CD14-positive monocyte (primary cell): ENCODE results near the gene RAB40B. TPM values are rescaled to one million over a fixed set of nuclear protein-coding genes. Genes with fewer than 3 reads are reported as not detected.

Experiments
- DNase-seq, 3 donors: peaks; one replicate each; pipeline ENCODE4 v3.0.0-alpha.2; 2011 to 2022
- H2AFZ ChIP-seq: 2 replicates; pipeline ENCODE4 v1.6.0; 2012; ENCODE audit warnings: mild to moderate bottlenecking, low read depth, low read length, inconsistent platforms; ENCODE audit not compliant: insufficient read depth, poor library complexity, severe bottlenecking
- H3K27ac ChIP-seq, 2 donors: 1 replicate in 1 of 2; 2 replicates in 1 of 2; pipeline ENCODE4 v1.5.1; 2012 to 2013; ENCODE audit warnings: low read length in 2 of 2, control low read depth in 1 of 2, inconsistent platforms in 1 of 2, low read depth in 1 of 2, mild to moderate bottlenecking in 1 of 2
- H3K27me3 ChIP-seq, 2 donors: one replicate each; pipeline versions ENCODE4 v1.6.0 to v1.6.1; 2011 to 2013; ENCODE audit warnings: low read length in 2 of 2; ENCODE audit not compliant: control insufficient read depth in 2 of 2, insufficient read depth in 2 of 2
- H3K36me3 ChIP-seq, 2 donors: replicated peaks in 1 of 2; 1 replicate in 1 of 2; 2 replicates in 1 of 2; pipeline versions ENCODE4 v1.5.1 to v1.6.1; 2012 to 2013; ENCODE audit warnings: low read length in 2 of 2, control low read depth in 1 of 2, inconsistent platforms in 1 of 2, mild to moderate bottlenecking in 1 of 2; ENCODE audit not compliant: insufficient read depth in 2 of 2, control insufficient read depth in 1 of 2
- H3K4me1 ChIP-seq, 2 donors: 1 replicate in 1 of 2; 2 replicates in 1 of 2; pipeline versions ENCODE4 v1.5.1 to v1.6.1; 2012 to 2013; ENCODE audit warnings: low read length in 2 of 2, control low read depth in 1 of 2, inconsistent platforms in 1 of 2, mild to moderate bottlenecking in 1 of 2, moderate library complexity in 1 of 2; ENCODE audit not compliant: insufficient read depth in 2 of 2, control insufficient read depth in 1 of 2
- H3K4me2 ChIP-seq: replicated peaks from 2 replicates; pipeline ENCODE3; 2012; ENCODE audit warnings: low read length, moderate library complexity, mild to moderate bottlenecking; ENCODE audit not compliant: poor library complexity, severe bottlenecking; ENCODE audit errors: extremely low read depth
- H3K4me3 ChIP-seq, 3 experiments: fragments of 200-600 bp in 1 of 3; sonication (generic) in 1 of 3; replicated peaks in 1 of 3; 1 replicate in 2 of 3; 2 replicates in 1 of 3; pipeline ENCODE4 v1.5.1; 2011 to 2013; ENCODE audit warnings: low read length in 3 of 3, mild to moderate bottlenecking in 3 of 3, control low read depth in 2 of 3, low read depth in 2 of 3, inconsistent platforms in 1 of 3, moderate library complexity in 1 of 3
- H3K79me2 ChIP-seq: 2 replicates; pipeline ENCODE4 v1.6.0; 2012; ENCODE audit warnings: mild to moderate bottlenecking, control low read depth, inconsistent platforms, low read length, moderate library complexity; ENCODE audit not compliant: insufficient read depth
- H3K9ac ChIP-seq: 2 replicates; pipeline ENCODE4 v1.6.0; 2017; ENCODE audit warnings: low read length, mild to moderate bottlenecking; ENCODE audit not compliant: insufficient read depth, poor library complexity, severe bottlenecking
- H3K9me3 ChIP-seq, 2 donors: replicated peaks in 1 of 2; 1 replicate in 1 of 2; 2 replicates in 1 of 2; pipeline versions ENCODE4 v1.5.1 to v1.6.1; 2012 to 2013; ENCODE audit warnings: low read length in 2 of 2, control low read depth in 1 of 2; ENCODE audit not compliant: control insufficient read depth in 1 of 2, insufficient read depth in 1 of 2
- H4K20me1 ChIP-seq: 2 replicates; pipeline ENCODE4 v1.6.0; 2012; ENCODE audit warnings: mild to moderate bottlenecking, low read length, control low read depth, moderate library complexity; ENCODE audit not compliant: insufficient read depth
- H3K27ac Mint-ChIP-seq, 7 donors: one replicate each; pipeline ENCODE4 v1.8.0; 2020; ENCODE audit warnings: mild to moderate bottlenecking in 7 of 7, mixed read lengths in 7 of 7, moderate library complexity in 6 of 7, inconsistent platforms in 2 of 7
- H3K27me3 Mint-ChIP-seq, 3 donors: one replicate each; pipeline ENCODE4 v1.8.0; 2021 to 2022; ENCODE audit warnings: low read depth in 3 of 3, mild to moderate bottlenecking in 3 of 3, mixed read lengths in 3 of 3, moderate library complexity in 3 of 3, inconsistent platforms in 1 of 3
- H3K36me3 Mint-ChIP-seq, 2 donors: one replicate each; pipeline ENCODE4 v1.8.0; 2020; ENCODE audit warnings: mixed read lengths in 2 of 2, inconsistent platforms in 1 of 2, mild to moderate bottlenecking in 1 of 2
- H3K4me1 Mint-ChIP-seq: one replicate; pipeline ENCODE4 v1.8.0; 2020; ENCODE audit warnings: mild to moderate bottlenecking, mixed read lengths
- H3K4me3 Mint-ChIP-seq, 2 donors: one replicate each; pipeline ENCODE4 v1.8.0; 2020; ENCODE audit warnings: mild to moderate bottlenecking in 2 of 2, mixed read lengths in 2 of 2, moderate library complexity in 1 of 2
- H3K9me3 Mint-ChIP-seq, 7 donors: one replicate each; pipeline ENCODE4 v1.8.0; 2020 to 2022; ENCODE audit warnings: mixed read lengths in 7 of 7, mild to moderate bottlenecking in 6 of 7, moderate library complexity in 6 of 7, inconsistent platforms in 2 of 7
- WGBS: methylation state at CpG from one replicate; pipeline ENCODE4 v1.1.5; 2013; ENCODE audit warnings: missing lambda C conversion rate; ENCODE audit not compliant: insufficient coverage; 5-methylcytosine and 5-hydroxymethylcytosine counted together
- intact Hi-C, 2 donors: fragments of 100-400 bp; cut with micrococcal nuclease; formaldehyde crosslinking; loops; one replicate each; pipeline versions ENCODE4 v1.15.0 to v1.15.1; 2023
- polyA plus RNA-seq, 3 donors: library from polyadenylated mRNA; depleted of rRNA in 1 of 3; unstranded in 2 of 3; stranded (reverse) in 1 of 3; fragments of 300-500 nt in 2 of 3; fragments of >200 nt in 1 of 3; fragmentation: Illumina TruSeq in 2 of 3; gene quantifications; 1 replicate in 2 of 3; 2 replicates in 1 of 3; pipeline ENCODE4 v1.2.3, GENCODE V29; 2012 to 2021
- TF ChIP-seq, protein P1 (sequence below): fragments of 200-600 bp; IDR thresholded peaks from one replicate; pipeline ENCODE4 v1.8.0; 2022; ENCODE audit warnings: antibody characterized with exemption, mild to moderate bottlenecking

Gene RAB40B
- polyA plus RNA-seq, 3 donors, result 0.75 to 2.2 (median 0.95) TPM

DNA sequence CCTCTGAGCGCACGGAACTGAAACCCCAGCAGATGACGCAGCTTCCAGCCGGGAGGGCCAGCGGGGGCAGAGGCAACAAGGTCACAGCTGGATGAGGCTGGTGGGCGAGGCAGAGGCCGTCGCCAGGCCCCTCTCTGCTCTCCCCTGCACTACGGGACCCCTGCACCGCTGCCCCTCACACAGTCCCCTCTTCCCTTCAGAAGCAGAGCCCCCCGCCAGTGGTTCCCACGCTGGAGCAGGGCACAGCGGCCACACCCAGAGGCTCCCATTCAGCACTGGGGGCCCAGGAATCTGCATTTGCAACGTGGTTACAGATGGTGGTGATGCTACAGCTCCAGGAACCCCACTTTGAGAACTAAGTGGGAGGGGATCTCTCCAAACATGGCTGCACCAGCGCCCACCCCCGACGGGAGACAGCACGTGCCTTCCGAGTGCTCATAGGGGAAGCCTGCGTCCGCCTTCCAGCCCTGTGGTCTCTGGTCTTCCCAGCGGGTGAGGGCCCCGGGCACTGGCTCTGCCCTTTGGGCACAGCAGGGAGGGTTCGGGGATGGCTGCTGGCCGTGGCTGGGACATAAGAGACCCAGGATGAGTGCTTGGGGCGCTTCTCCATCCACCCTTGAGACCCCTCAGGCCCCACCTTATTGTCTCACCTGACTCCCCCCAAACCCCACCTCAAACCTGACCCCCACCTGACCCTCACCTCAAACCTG lies 4.7 kb upstream of the RAB40B start:
- intact Hi-C loops, result no loop called here
- Mint-ChIP-seq H3K4me3 (no peak overlapping the region), H3K36me3 (no peaks in the 10 kb centered on the region), H3K27ac (no peak overlapping the region), H3K27me3 (peaks cover 0 to 6% (median 4%) of the 10 kb centered on the region in 3 donors), H3K9me3 (peaks cover 0 to 4% (median 0%) of the 10 kb centered on the region in 7 donors), H3K4me1 (peaks cover 8% of the 10 kb centered on the region)
- H3K36me3 ChIP-seq, result no peaks in the 10 kb centered on the region
- peaks cover 5 to 9% of the 10 kb centered on the region in 2 donors for H3K4me1 ChIP-seq
- H3K9ac ChIP-seq, result no peak overlapping the region
- DNase-seq, result no peak
- TF ChIP-seq, protein P1, sequence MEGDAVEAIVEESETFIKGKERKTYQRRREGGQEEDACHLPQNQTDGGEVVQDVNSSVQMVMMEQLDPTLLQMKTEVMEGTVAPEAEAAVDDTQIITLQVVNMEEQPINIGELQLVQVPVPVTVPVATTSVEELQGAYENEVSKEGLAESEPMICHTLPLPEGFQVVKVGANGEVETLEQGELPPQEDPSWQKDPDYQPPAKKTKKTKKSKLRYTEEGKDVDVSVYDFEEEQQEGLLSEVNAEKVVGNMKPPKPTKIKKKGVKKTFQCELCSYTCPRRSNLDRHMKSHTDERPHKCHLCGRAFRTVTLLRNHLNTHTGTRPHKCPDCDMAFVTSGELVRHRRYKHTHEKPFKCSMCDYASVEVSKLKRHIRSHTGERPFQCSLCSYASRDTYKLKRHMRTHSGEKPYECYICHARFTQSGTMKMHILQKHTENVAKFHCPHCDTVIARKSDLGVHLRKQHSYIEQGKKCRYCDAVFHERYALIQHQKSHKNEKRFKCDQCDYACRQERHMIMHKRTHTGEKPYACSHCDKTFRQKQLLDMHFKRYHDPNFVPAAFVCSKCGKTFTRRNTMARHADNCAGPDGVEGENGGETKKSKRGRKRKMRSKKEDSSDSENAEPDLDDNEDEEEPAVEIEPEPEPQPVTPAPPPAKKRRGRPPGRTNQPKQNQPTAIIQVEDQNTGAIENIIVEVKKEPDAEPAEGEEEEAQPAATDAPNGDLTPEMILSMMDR, result no peak
- no peaks in the 10 kb centered on the region for H4K20me1 ChIP-seq
- H3K4me3 ChIP-seq, result no peak overlapping the region
- WGBS, result 86% methylated on average over 20 of the region's 26 CpGs
- H3K27me3 ChIP-seq, result peaks cover 0 to 7% of the 10 kb centered on the region in 2 donors
- H3K4me2 ChIP-seq, result no peak overlapping the region
- H3K79me2 ChIP-seq, result no peaks in the 10 kb centered on the region
- H2AFZ ChIP-seq, result no peak overlapping the region
- no peak overlapping the region for H3K27ac ChIP-seq
- H3K9me3 ChIP-seq, result no peaks in the 10 kb centered on the region

DNA sequence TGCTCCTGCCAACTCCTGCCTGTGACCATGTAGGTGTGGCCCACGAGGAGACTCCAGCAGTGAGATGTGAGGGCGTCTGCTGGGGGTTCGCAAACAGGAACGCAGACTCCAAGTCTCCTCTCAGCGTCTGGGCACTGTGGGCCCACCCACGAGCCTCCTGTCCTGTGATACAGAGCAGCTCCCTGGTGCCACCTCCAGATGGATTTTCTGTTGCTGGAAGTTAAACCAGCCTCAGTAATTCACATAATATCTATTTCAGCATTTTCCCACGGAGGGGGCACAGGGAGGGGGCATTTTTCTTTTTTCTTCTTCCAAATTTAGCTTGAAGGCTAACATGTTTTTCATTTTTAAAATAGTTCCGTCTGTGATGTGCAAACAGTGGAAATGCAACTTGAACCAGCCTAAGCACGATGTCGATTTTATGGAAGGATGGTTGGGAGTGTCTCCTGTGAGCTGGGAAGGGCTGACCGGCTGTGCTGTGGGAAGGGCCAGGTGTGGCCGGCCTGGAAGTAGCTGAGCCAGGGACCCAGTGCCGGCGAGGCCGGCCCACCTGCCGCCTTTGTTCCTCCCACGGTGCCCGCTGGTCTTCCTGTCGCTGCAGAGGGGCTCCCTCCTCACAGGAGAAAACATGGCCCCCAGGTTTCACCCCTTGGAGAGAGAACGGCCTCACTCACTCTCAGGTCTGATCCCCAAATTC lies 3.9 kb upstream of the RAB40B start:
- WGBS, result 84% methylated on average over 17 of the region's 20 CpGs
- H3K9ac ChIP-seq, result no peak overlapping the region

More for the DNA sequence above, 3.9 kb upstream of the RAB40B start:
- H4K20me1 ChIP-seq, result no peaks in the 10 kb centered on the region
- H3K4me1 ChIP-seq, result peaks cover 9 to 16% of the 10 kb centered on the region in 2 donors
- H3K36me3 ChIP-seq, result no peaks in the 10 kb centered on the region
- no peaks in the 10 kb centered on the region for H3K9me3 ChIP-seq
- Mint-ChIP-seq H3K36me3 (no peaks in the 10 kb centered on the region), H3K27me3 (peaks cover 2 to 14% (median 7%) of the 10 kb centered on the region in 3 donors), H3K4me1 (peaks cover 6% of the 10 kb centered on the region), H3K4me3 (no peak overlapping the region), H3K27ac (no peak overlapping the region), H3K9me3 (peaks cover 0 to 2% (median 0%) of the 10 kb centered on the region in 7 donors)
- H3K27ac ChIP-seq, result no peak overlapping the region
- no peak overlapping the region for H3K4me2 ChIP-seq
- TF ChIP-seq, protein P1, result no peak
- H3K27me3 ChIP-seq, result peaks cover 4 to 11% of the 10 kb centered on the region in 2 donors
- H3K4me3 ChIP-seq, result no peak overlapping the region
- no peak for DNase-seq
- H3K79me2 ChIP-seq, result no peaks in the 10 kb centered on the region
- H2AFZ ChIP-seq, result no peak overlapping the region
- intact Hi-C loops, result no loop called here
